OCI-LY7 (cell line): Measurements from ENCODE around the gene PZP. TPM values are rescaled to one million over a fixed set of nuclear protein-coding genes. Genes with fewer than 3 reads are reported as not detected.

Experiments used
- BruUV-seq: library from RNA; stranded (reverse); fragments of 400-500 nt; replicated peaks from 2 replicates; lab custom pipeline; 2021; lab: Mats Ljungman, UMichigan
- CTCF ChIA-PET: fragments of 300-600 bp; sonication (Branson Sonifier 250); formaldehyde crosslinking; loops from one replicate; lab custom pipeline; 2022; ENCODE audit warnings: antibody characterized with exemption; ENCODE audit not compliant: unreplicated experiment; lab: Charles Lee
- POLR2A ChIA-PET: fragments of 300-600 bp; sonication (Branson Sonifier 250); formaldehyde crosslinking; loops from one replicate; lab custom pipeline; 2022; ENCODE audit warnings: antibody characterized with exemption; lab: Charles Lee
- DNase-seq: peaks from one replicate; pipeline ENCODE4 v3.0.0-alpha.2; 2015; ENCODE audit warnings: low spot score
- H2AFZ ChIP-seq: fragments of 200-600 bp; sonication (generic), shearing (Covaris generic); 2 replicates; pipeline ENCODE4 v1.6.1; 2014; ENCODE audit warnings: mild to moderate bottlenecking, antibody characterized with exemption, low read length, moderate library complexity
- H3K27ac ChIP-seq: fragments of 200-600 bp; sonication (generic); 2 replicates; pipeline ENCODE4 v1.5.1; 2014; ENCODE audit warnings: mixed run types, low read depth, mild to moderate bottlenecking, moderate library complexity, low read length, inconsistent platforms; ENCODE audit not compliant: poor library complexity, severe bottlenecking
- H3K36me3 ChIP-seq: fragments of 200-600 bp; sonication (generic); 2 replicates; pipeline ENCODE4 v1.6.1; 2014; ENCODE audit warnings: mild to moderate bottlenecking, antibody characterized with exemption, low read length, moderate library complexity, mixed read lengths; ENCODE audit not compliant: insufficient read depth
- H3K4me1 ChIP-seq: fragments of 200-600 bp; sonication (generic); 2 replicates; pipeline ENCODE4 v1.5.1; 2014; ENCODE audit warnings: mild to moderate bottlenecking, low read length; ENCODE audit not compliant: insufficient read depth, poor library complexity, severe bottlenecking
- H3K4me2 ChIP-seq: fragments of 200-600 bp; sonication (generic); 2 replicates; pipeline ENCODE4 v1.6.1; 2014; ENCODE audit warnings: mild to moderate bottlenecking, low read length
- H3K4me3 ChIP-seq: fragments of 200-600 bp; sonication (generic); 2 replicates; pipeline ENCODE4 v1.5.1; 2014; ENCODE audit warnings: mild to moderate bottlenecking, low read depth, low read length; ENCODE audit not compliant: poor library complexity, severe bottlenecking
- H3K79me2 ChIP-seq: fragments of 200-600 bp; sonication (generic); 2 replicates; pipeline ENCODE4 v1.6.1; 2016; ENCODE audit warnings: low read depth, mild to moderate bottlenecking, low read length, moderate library complexity, mixed read lengths; ENCODE audit not compliant: insufficient read depth
- H3K9me2 ChIP-seq: fragments of 200-600 bp; sonication (generic); 2 replicates; pipeline ENCODE4 v1.6.1; 2016; ENCODE audit warnings: mild to moderate bottlenecking, low read length, mixed read lengths; ENCODE audit not compliant: insufficient read depth
- H3K9me3 ChIP-seq: fragments of 200-600 bp; sonication (generic); 2 replicates; pipeline ENCODE4 v1.6.1; 2014; ENCODE audit warnings: mild to moderate bottlenecking, mixed run types, low read length, mixed read lengths
- H4K20me1 ChIP-seq: fragments of 200-600 bp; sonication (generic); 2 replicates; pipeline ENCODE4 v1.6.1; 2014; ENCODE audit warnings: mild to moderate bottlenecking, antibody characterized with exemption, low read length, moderate library complexity, mixed read lengths; ENCODE audit not compliant: insufficient read depth
- EZH2phosphoT487 ChIP-seq: fragments of 200-600 bp; sonication (generic); IDR thresholded peaks from 2 replicates; pipeline ENCODE4 v1.6.1; 2018; ENCODE audit warnings: low read depth, borderline replicate concordance, mild to moderate bottlenecking, mixed run types, antibody characterized with exemption, low read length, moderate library complexity, mixed read lengths
- intact Hi-C: fragments of 100-400 bp; cut with micrococcal nuclease; formaldehyde crosslinking; loops from one replicate; pipeline ENCODE4 v1.10.0; 2022; ENCODE audit not compliant: unreplicated experiment
- total RNA-seq, 2 experiments: library from RNA; depleted of rRNA in 1 of 2; stranded (reverse); fragments of >200 nt in 1 of 2; shearing (Covaris generic) in 1 of 2; gene quantifications; 2 replicates each; pipeline ENCODE4 v1.2.3, GENCODE V29; 2014 to 2022
- TF ChIP-seq, protein P1 (sequence below): fragments of 200-600 bp; sonication (generic); conservative IDR thresholded peaks from 2 replicates; pipeline ENCODE4 v1.5.1; 2014; ENCODE audit warnings: mild to moderate bottlenecking, antibody characterized with exemption, low read length, moderate library complexity, mixed read lengths

PZP gene
- total RNA-seq, 2 experiments from 2014 or later = not detected

DNA sequence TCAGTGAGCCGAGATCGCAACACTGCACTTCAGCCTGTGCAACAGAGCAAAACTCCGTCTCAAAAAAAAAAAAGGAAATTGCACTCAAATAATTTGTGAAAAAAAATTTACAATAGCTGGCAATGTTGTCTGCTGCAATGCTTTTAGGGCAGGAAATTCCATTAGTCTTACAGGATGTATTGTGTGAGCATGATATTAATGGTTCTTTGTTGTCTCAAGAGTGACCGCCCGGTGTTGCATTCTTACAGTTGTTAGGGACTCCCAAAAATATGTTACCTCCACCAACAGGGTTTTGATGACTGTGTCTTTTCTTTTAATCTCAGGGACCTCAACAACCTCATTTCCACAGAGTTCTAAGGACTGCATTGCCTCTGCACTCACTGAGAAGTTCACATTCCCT is 44.8 kb downstream of the PZP start:
- Histone ChIP-seq H3K4me3 (no peak overlapping the region), H3K9me3 (no peaks in the 10 kb centered on the region), H3K27ac (no peak overlapping the region), H2AFZ (no peak overlapping the region), H4K20me1 (no peaks in the 10 kb centered on the region), H3K4me2 (no peak overlapping the region), H3K79me2 (no peaks in the 10 kb centered on the region), H3K4me1 (no peaks in the 10 kb centered on the region), H3K9me2 (no peaks in the 10 kb centered on the region), H3K36me3 (no peaks in the 10 kb centered on the region)
- CTCF ChIA-PET = no interaction called here
- intact Hi-C loops = no loop called here
- DNase-seq = no peak
- POLR2A ChIA-PET = interaction anchor here (1.1 to 1.2 kb wide), 2 partner anchors 18 to 52 kb away, joined by 3 read pairs; no protein-coding TSS in a partner anchor
- BruUV-seq = no TSS peak
- TF ChIP-seq, protein P1, sequence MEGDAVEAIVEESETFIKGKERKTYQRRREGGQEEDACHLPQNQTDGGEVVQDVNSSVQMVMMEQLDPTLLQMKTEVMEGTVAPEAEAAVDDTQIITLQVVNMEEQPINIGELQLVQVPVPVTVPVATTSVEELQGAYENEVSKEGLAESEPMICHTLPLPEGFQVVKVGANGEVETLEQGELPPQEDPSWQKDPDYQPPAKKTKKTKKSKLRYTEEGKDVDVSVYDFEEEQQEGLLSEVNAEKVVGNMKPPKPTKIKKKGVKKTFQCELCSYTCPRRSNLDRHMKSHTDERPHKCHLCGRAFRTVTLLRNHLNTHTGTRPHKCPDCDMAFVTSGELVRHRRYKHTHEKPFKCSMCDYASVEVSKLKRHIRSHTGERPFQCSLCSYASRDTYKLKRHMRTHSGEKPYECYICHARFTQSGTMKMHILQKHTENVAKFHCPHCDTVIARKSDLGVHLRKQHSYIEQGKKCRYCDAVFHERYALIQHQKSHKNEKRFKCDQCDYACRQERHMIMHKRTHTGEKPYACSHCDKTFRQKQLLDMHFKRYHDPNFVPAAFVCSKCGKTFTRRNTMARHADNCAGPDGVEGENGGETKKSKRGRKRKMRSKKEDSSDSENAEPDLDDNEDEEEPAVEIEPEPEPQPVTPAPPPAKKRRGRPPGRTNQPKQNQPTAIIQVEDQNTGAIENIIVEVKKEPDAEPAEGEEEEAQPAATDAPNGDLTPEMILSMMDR = no peak
- TF ChIP-seq EZH2phosphoT487 = no peak

DNA sequence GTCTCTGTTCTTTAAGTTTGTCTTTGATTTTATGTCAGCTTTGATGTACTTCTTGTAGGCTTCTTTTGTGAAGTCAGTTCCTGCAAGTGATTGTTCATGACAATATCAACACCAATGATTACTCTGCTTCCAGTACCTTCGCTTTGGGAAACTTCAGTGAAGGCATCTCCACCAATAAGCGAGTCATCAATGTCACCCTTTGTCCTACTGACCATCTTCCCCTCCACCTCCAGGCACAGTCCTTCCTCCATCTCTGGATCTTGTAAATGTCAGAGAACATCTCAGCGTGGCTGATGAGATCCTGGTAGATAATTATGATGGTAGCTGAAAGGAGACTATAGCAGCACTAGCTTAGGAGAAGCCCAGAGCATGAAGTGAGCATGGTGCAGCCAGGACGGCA is 52.1 kb downstream of the PZP start:
- TF ChIP-seq, protein P1 = no peak
- no peak for TF ChIP-seq EZH2phosphoT487
- no peaks in the 10 kb centered on the region for H3K36me3 ChIP-seq
- no peaks in the 10 kb centered on the region for H3K9me3 ChIP-seq
- CTCF ChIA-PET = no interaction called here
- no peaks in the 10 kb centered on the region for H3K4me1 ChIP-seq
- POLR2A ChIA-PET = no interaction called here
- H3K4me3 ChIP-seq = no peak overlapping the region
- no peak overlapping the region for H2AFZ ChIP-seq
- H3K4me2 ChIP-seq = no peak overlapping the region
- no peaks in the 10 kb centered on the region for H3K79me2 ChIP-seq
- no peaks in the 10 kb centered on the region for H4K20me1 ChIP-seq
- no peak for DNase-seq
- intact Hi-C loops = no loop called here
- BruUV-seq = no TSS peak
- H3K9me2 ChIP-seq = no peaks in the 10 kb centered on the region
- no peak overlapping the region for H3K27ac ChIP-seq

DNA sequence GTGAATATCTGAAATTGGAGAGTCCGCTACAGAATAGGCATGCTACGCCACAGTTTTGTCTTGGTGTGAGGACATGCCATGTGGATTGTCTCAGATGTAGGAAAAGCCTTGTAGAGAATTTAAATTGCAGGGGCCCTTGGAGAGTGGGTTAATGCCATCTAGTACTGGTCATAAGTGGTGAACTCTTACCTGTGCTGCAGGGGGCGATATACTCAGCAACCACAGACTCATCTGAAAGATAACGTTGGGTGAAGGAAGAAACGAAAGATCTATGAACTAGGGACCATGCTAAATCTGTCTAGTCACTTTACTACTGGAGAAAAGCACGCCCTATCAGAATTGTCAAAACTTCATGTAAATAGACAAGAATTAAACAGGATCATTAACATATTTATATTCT is 58.8 kb downstream of the PZP start:
- peak; percentile 12 for DNase-seq
- no TSS peak for BruUV-seq
- no peak overlapping the region for H3K4me3 ChIP-seq
- no peaks in the 10 kb centered on the region for H4K20me1 ChIP-seq
- H3K27ac ChIP-seq = no peak overlapping the region
- no peaks in the 10 kb centered on the region for H3K4me1 ChIP-seq
- POLR2A ChIA-PET = no interaction called here
- no peaks in the 10 kb centered on the region for H3K79me2 ChIP-seq
- no peak overlapping the region for H2AFZ ChIP-seq
- no peaks in the 10 kb centered on the region for H3K36me3 ChIP-seq
- H3K4me2 ChIP-seq = no peak overlapping the region
- no peaks in the 10 kb centered on the region; the same call in 1 of the 2 replicates for H3K9me3 ChIP-seq
- intact Hi-C loops = no loop called here
- CTCF ChIA-PET = no interaction called here
- H3K9me2 ChIP-seq = no peaks in the 10 kb centered on the region
- no peak for TF ChIP-seq EZH2phosphoT487
- TF ChIP-seq, protein P1 = peak; percentile 66
